PC-9 (cell line): Measurements from ENCODE around the gene CSH1.
"Not testable (repeated sequence)": the region's sequence is repeated elsewhere in the genome, so short reads cannot be mapped to it uniquely, and the experiment has no call there.

Experiments used
- CTCF ChIP-seq: fragments of 200-600 bp; sonication (generic); conservative IDR thresholded peaks from 2 replicates; pipeline ENCODE4 v1.6.1; 2017; ENCODE audit warnings: mixed run types, antibody characterized with exemption, mild to moderate bottlenecking, moderate library complexity
- EZH2 ChIP-seq: fragments of 200-600 bp; sonication (generic); IDR thresholded peaks from 2 replicates; pipeline ENCODE4 v1.8.0; 2017; ENCODE audit warnings: antibody characterized with exemption, low read depth

GRCh38 chr17:63885119-63885518, 11.3 kb downstream of the CSH1 start:
- not testable (repeated sequence) for TF ChIP-seq CTCF, EZH2
